Mesothelial cell of epicardium (in vitro differentiated cells): Measurements from ENCODE around the gene HSPA1L. TPM values are rescaled to one million over a fixed set of nuclear protein-coding genes. Genes with fewer than 3 reads are reported as not detected.
A peak's percentile ranks its signal among the peaks of the same experiment; 100 is the strongest.
"Not testable (repeated sequence)": the region's sequence is repeated elsewhere in the genome, so short reads cannot be mapped to it uniquely, and the experiment has no call there.

Experiments used
- DNase-seq, 2 experiments: peaks; one replicate each; pipeline ENCODE4 v3.0.0; 2021; ENCODE audit warnings: low spot score in 2 of 2; ENCODE audit not compliant: unreplicated experiment in 2 of 2
- H3K27ac Mint-ChIP-seq: 2 replicates; pipeline ENCODE4 v1.8.0; 2021; ENCODE audit warnings: mixed read lengths
- H3K27me3 Mint-ChIP-seq: 2 replicates; pipeline ENCODE4 v1.8.0; 2021; ENCODE audit warnings: low read depth, mixed read lengths
- H3K36me3 Mint-ChIP-seq: 2 replicates; pipeline ENCODE4 v1.8.0; 2021; ENCODE audit warnings: mixed read lengths
- H3K4me1 Mint-ChIP-seq: 2 replicates; pipeline ENCODE4 v1.8.0; 2021; ENCODE audit warnings: mixed read lengths
- H3K4me3 Mint-ChIP-seq: 2 replicates; pipeline ENCODE4 v1.8.0; 2021; ENCODE audit warnings: mild to moderate bottlenecking, moderate library complexity, mixed read lengths
- H3K9me3 Mint-ChIP-seq: 2 replicates; pipeline ENCODE4 v1.8.0; 2021; ENCODE audit warnings: mixed read lengths
- CTCF ChIP-seq: fragments of 200-600 bp; sonication (generic); IDR thresholded peaks from one replicate; pipeline ENCODE4 v1.5.0; 2021; ENCODE audit warnings: antibody characterized with exemption; ENCODE audit not compliant: unreplicated experiment
- total RNA-seq: library from RNA; stranded (reverse); gene quantifications from 3 replicates; pipeline ENCODE4 v1.2.1, GENCODE V29; 2021

HSPA1L gene
- total RNA-seq, 1 donor from 2014 or later, result 2.2 TPM

- peak overlapping the region; percentile 78 for H3K4me3 Mint-ChIP-seq
- peak overlapping the region; percentile 96 for H3K27ac Mint-ChIP-seq
- H3K36me3 Mint-ChIP-seq, result peaks cover 10% of the 10 kb centered on the region
- no peaks in the 10 kb centered on the region for H3K27me3 Mint-ChIP-seq
- peak in 1 of 2 experiments; percentile 58 for DNase-seq
- peaks cover 68% of the 10 kb centered on the region for H3K4me1 Mint-ChIP-seq
- TF ChIP-seq CTCF, result no peak
- peaks cover 4% of the 10 kb centered on the region for H3K9me3 Mint-ChIP-seq
These were observed 7.1 kb upstream of the HSPA1L start for GRCh38 chr6:31822036-31822821.

- TF ChIP-seq CTCF, result no peak
These were observed 6.4 kb upstream of the HSPA1L start for GRCh38 chr6:31821301-31822035.

GRCh38 chr6:31820399-31820798, 5.3 kb upstream of the HSPA1L start:
- H3K9me3 Mint-ChIP-seq, DNase-seq, H3K27me3 Mint-ChIP-seq, H3K27ac Mint-ChIP-seq: not testable (repeated sequence)
- Mint-ChIP-seq H3K4me3 (peak overlapping the region; percentile 78), H3K4me1 (peaks cover 53% of the 10 kb centered on the region), H3K36me3 (peaks cover 10% of the 10 kb centered on the region)

More at GRCh38 chr6:31821301-31822035, 6.4 kb upstream of the HSPA1L start:
- peak overlapping the region; percentile 78 for H3K4me3 Mint-ChIP-seq
- peak overlapping the region; percentile 96 for H3K27ac Mint-ChIP-seq
- H3K9me3 Mint-ChIP-seq, result peaks cover 4% of the 10 kb centered on the region
- peak in 1 of 2 experiments; percentile 57 for DNase-seq
- H3K4me1 Mint-ChIP-seq, result peaks cover 61% of the 10 kb centered on the region
- no peaks in the 10 kb centered on the region for H3K27me3 Mint-ChIP-seq
- H3K36me3 Mint-ChIP-seq, result peaks cover 10% of the 10 kb centered on the region

GRCh38 chr6:31819871-31820299, 4.8 kb upstream of the HSPA1L start:
- H3K4me3 Mint-ChIP-seq, result peak overlapping the region; percentile 22
- H3K4me1 Mint-ChIP-seq, result peaks cover 52% of the 10 kb centered on the region
- no peaks in the 10 kb centered on the region for H3K27me3 Mint-ChIP-seq
- peaks cover 10% of the 10 kb centered on the region for H3K36me3 Mint-ChIP-seq
- TF ChIP-seq CTCF, result no peak
- no peak for DNase-seq
- peaks cover 4% of the 10 kb centered on the region for H3K9me3 Mint-ChIP-seq
- H3K27ac Mint-ChIP-seq, result peak overlapping the region; percentile 28

GRCh38 chr6:31817929-31818511, 2.9 kb upstream of the HSPA1L start:
- not testable (repeated sequence) for DNase-seq, H3K27me3 Mint-ChIP-seq, H3K9me3 Mint-ChIP-seq, H3K27ac Mint-ChIP-seq
- Mint-ChIP-seq H3K4me3 (peak overlapping the region; percentile 28), H3K4me1 (peaks cover 52% of the 10 kb centered on the region), H3K36me3 (peaks cover 10% of the 10 kb centered on the region)

GRCh38 chr6:31817133-31817928, 2.2 kb upstream of the HSPA1L start:
- not testable (repeated sequence) for H3K9me3 Mint-ChIP-seq, H3K27me3 Mint-ChIP-seq, H3K27ac Mint-ChIP-seq, DNase-seq
- Mint-ChIP-seq H3K4me3 (peak overlapping the region; percentile 28), H3K4me1 (peaks cover 47% of the 10 kb centered on the region), H3K36me3 (peaks cover 10% of the 10 kb centered on the region)
